Gastroesophageal sphincter (tissue), 3 donors: ENCODE results near the gene ZFR2.

Experiments used
- EP300 ChIP-seq: sonication (generic); formaldehyde crosslinking; IDR thresholded peaks from one replicate; pipeline ENCODE4 v1.6.1; 2017; ENCODE audit warnings: antibody characterized with exemption, mild to moderate bottlenecking
- POLR2A ChIP-seq, 2 donors: fragments of 450-650 bp; IDR thresholded peaks; one replicate each; pipeline ENCODE4 v1.6.1; 2017; ENCODE audit warnings: antibody characterized with exemption in 2 of 2, mild to moderate bottlenecking in 2 of 2, moderate library complexity in 1 of 2
- POLR2AphosphoS5 ChIP-seq: sonication (generic); formaldehyde crosslinking; IDR thresholded peaks from one replicate; pipeline ENCODE4 v1.6.1; 2017; ENCODE audit warnings: antibody characterized with exemption
- TF ChIP-seq, protein P1 (sequence below), 4 experiments: fragments of 200-600 bp in 2 of 4; fragments of 450-650 bp in 2 of 4; sonication (generic) in 1 of 4; IDR thresholded peaks; one replicate each; pipeline ENCODE4 v1.5.1; 2017 to 2019; ENCODE audit warnings: antibody characterized with exemption in 4 of 4, mild to moderate bottlenecking in 2 of 4, moderate library complexity in 2 of 4

GRCh38 chr19:3807574-3808354 lies 61.1 kb downstream of the ZFR2 start:
- TF ChIP-seq POLR2AphosphoS5, result no peak
- TF ChIP-seq, protein P1, sequence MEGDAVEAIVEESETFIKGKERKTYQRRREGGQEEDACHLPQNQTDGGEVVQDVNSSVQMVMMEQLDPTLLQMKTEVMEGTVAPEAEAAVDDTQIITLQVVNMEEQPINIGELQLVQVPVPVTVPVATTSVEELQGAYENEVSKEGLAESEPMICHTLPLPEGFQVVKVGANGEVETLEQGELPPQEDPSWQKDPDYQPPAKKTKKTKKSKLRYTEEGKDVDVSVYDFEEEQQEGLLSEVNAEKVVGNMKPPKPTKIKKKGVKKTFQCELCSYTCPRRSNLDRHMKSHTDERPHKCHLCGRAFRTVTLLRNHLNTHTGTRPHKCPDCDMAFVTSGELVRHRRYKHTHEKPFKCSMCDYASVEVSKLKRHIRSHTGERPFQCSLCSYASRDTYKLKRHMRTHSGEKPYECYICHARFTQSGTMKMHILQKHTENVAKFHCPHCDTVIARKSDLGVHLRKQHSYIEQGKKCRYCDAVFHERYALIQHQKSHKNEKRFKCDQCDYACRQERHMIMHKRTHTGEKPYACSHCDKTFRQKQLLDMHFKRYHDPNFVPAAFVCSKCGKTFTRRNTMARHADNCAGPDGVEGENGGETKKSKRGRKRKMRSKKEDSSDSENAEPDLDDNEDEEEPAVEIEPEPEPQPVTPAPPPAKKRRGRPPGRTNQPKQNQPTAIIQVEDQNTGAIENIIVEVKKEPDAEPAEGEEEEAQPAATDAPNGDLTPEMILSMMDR (IDR thresholded peaks at IDR 0.05), result no peak
- TF ChIP-seq EP300, result no peak
- TF ChIP-seq POLR2A (IDR thresholded peaks at IDR 0.05), result no peak
